ENCODE results near the gene CPNE4.

CPNE4 gene

DNA sequence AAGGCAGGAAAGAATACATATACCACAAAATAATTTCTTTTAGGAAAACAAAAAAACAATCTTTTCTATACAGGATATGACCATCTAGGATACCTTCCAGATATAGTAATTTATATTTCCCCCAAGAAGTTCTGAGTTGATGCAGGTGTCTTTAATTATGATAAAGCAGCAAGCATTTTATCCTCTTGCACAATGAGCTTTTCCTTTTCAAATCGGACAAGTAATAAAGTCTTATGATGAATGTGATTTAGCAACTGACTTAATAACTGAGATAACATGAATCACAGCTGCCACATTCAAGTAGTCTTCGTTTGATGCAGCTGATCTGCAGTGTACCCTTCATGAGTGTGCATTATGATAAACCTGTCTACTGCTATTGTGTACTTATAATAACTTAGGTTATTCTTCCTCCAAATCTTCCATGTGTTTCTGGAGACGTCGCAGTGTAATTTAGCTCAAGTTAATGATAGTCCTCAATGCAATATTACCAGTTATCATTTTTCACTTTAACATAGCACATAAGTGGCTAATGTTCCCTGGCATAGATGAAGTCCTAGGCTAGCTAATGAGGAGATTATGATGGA is 271.7 kb downstream of the CPNE4 start:
- H3K9ac ChIP-seq (ENCODE audit: low read length), result no peak overlapping the region
- H3K4me1 ChIP-seq (ENCODE audit: insufficient read depth, low read length), result no peaks in the 10 kb centered on the region
- no peak overlapping the region for H3K4me3 ChIP-seq (ENCODE audit: low read depth in 1 of 2, low read length in 2 of 2)
- no peaks in the 10 kb centered on the region for H3K27me3 ChIP-seq (ENCODE audit: control insufficient read depth in 1 of 2, insufficient read depth in 2 of 2, low read length in 2 of 2)
- H3K27ac ChIP-seq (ENCODE audit: low read depth, low read length), result no peak overlapping the region
- no peaks in the 10 kb centered on the region for H3K36me3 ChIP-seq (ENCODE audit: insufficient read depth, low read length)
- H3K9me3 ChIP-seq (ENCODE audit: low read length), result no peaks in the 10 kb centered on the region

GRCh38 chr3:131756405-131756804 is 278.4 kb downstream of the CPNE4 start:
- Histone ChIP-seq H3K9me3 (ENCODE audit: low read length) (no peaks in the 10 kb centered on the region), H3K4me1 (ENCODE audit: insufficient read depth, low read length) (no peaks in the 10 kb centered on the region), H3K27me3 (ENCODE audit: control insufficient read depth in 1 of 2, insufficient read depth in 2 of 2, low read length in 2 of 2) (no peaks in the 10 kb centered on the region), H3K27ac (ENCODE audit: low read depth, low read length) (no peak overlapping the region), H3K36me3 (ENCODE audit: insufficient read depth, low read length) (no peaks in the 10 kb centered on the region), H3K9ac (ENCODE audit: low read length) (no peak overlapping the region), H3K4me3 (ENCODE audit: low read depth in 1 of 2, low read length in 2 of 2) (no peak overlapping the region)

DNA sequence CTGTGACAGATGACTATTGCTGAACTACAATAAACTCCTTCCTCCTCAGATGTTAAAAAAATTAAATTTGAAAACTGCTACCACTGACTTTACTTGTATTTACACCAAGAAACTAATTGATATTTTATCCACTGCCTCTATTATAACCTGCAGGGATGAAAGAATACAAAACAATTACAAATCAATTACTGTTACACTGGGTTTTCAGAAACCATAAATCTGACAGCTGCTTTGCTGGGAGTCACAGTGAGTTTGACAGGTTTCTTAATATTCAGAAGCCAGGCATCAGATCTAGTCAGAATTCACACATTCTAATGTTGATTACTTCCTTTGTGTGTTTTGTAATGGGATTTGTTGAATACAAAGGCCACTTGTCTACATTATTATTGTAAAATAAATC is 279.4 kb downstream of the CPNE4 start:
- Histone ChIP-seq H3K4me3 (ENCODE audit: low read depth in 1 of 2, low read length in 2 of 2) (no peak overlapping the region), H3K4me1 (ENCODE audit: insufficient read depth, low read length) (no peaks in the 10 kb centered on the region), H3K9me3 (ENCODE audit: low read length) (no peaks in the 10 kb centered on the region), H3K27me3 (ENCODE audit: control insufficient read depth in 1 of 2, insufficient read depth in 2 of 2, low read length in 2 of 2) (no peaks in the 10 kb centered on the region), H3K27ac (ENCODE audit: low read depth, low read length) (no peak overlapping the region), H3K36me3 (ENCODE audit: insufficient read depth, low read length) (no peaks in the 10 kb centered on the region), H3K9ac (ENCODE audit: low read length) (no peak overlapping the region)

- H3K27ac ChIP-seq (ENCODE audit: low read depth, low read length), result no peak overlapping the region
- H3K36me3 ChIP-seq (ENCODE audit: insufficient read depth, low read length), result no peaks in the 10 kb centered on the region
- no peaks in the 10 kb centered on the region for H3K4me1 ChIP-seq (ENCODE audit: insufficient read depth, low read length)
- H3K27me3 ChIP-seq (ENCODE audit: control insufficient read depth in 1 of 2, insufficient read depth in 2 of 2, low read length in 2 of 2), result no peaks in the 10 kb centered on the region
- H3K9ac ChIP-seq (ENCODE audit: low read length), result no peak overlapping the region
- no peaks in the 10 kb centered on the region for H3K9me3 ChIP-seq (ENCODE audit: low read length)
- no peak overlapping the region for H3K4me3 ChIP-seq (ENCODE audit: low read depth in 1 of 2, low read length in 2 of 2)
Observed at GRCh38 chr3:131750256-131750655, 284.6 kb downstream of the CPNE4 start.

DNA sequence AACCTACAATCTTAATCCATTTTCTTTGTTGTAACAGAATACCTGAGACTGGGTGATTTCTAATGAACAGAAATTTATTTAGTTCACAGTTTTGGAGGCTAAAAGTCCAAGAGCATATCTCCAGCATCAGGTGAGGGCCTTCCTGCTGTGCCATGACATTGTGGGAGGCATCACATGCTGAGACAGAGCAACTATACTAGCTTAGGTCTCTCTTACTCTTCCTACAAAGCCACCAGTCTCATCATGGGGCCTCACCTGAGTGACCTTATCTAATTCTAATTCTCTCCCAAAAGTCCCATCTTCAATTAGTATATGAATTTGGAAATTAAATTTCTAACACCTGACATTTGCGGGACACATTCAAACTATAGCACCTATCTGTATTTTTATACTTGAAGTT is 285.0 kb downstream of the CPNE4 start:
- no peaks in the 10 kb centered on the region for H3K36me3 ChIP-seq (ENCODE audit: insufficient read depth, low read length)
- no peaks in the 10 kb centered on the region for H3K27me3 ChIP-seq (ENCODE audit: control insufficient read depth in 1 of 2, insufficient read depth in 2 of 2, low read length in 2 of 2)
- no peaks in the 10 kb centered on the region for H3K4me1 ChIP-seq (ENCODE audit: insufficient read depth, low read length)
- H3K9ac ChIP-seq (ENCODE audit: low read length), result no peak overlapping the region
- no peak overlapping the region for H3K4me3 ChIP-seq (ENCODE audit: low read depth in 1 of 2, low read length in 2 of 2)
- no peak overlapping the region for H3K27ac ChIP-seq (ENCODE audit: low read depth, low read length)
- H3K9me3 ChIP-seq (ENCODE audit: low read length), result no peaks in the 10 kb centered on the region

DNA sequence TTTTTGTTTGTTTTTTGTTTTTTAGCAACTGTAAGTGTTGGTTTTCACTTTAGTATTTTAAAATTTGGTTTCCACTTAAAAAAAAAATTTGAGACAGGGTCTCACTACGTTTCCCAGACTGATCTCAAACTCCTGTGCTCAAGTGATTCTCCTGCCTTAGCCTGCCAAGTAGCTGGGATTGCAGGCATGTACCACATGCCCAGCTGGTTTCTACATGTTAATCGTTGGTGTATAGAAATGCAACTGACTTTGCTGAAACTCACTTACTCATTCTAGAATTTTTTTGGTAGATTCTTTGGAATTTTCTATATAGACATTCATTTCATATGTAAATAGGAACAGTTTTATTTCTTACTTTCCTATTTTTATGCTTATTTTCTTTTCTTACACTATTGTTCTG is 287.3 kb downstream of the CPNE4 start:
- Histone ChIP-seq H3K36me3 (ENCODE audit: insufficient read depth, low read length) (no peaks in the 10 kb centered on the region), H3K9ac (ENCODE audit: low read length) (no peak overlapping the region), H3K9me3 (ENCODE audit: low read length) (no peaks in the 10 kb centered on the region)

GRCh38 chr3:131744765-131745164 is 290.0 kb downstream of the CPNE4 start:
- H3K9ac ChIP-seq (ENCODE audit: low read length), result no peak overlapping the region
- no peaks in the 10 kb centered on the region for H3K27me3 ChIP-seq (ENCODE audit: control insufficient read depth in 1 of 2, insufficient read depth in 2 of 2, low read length in 2 of 2)
- H3K9me3 ChIP-seq (ENCODE audit: low read length), result no peaks in the 10 kb centered on the region
- H3K27ac ChIP-seq (ENCODE audit: low read depth, low read length), result no peak overlapping the region
- no peaks in the 10 kb centered on the region for H3K36me3 ChIP-seq (ENCODE audit: insufficient read depth, low read length)
- no peak overlapping the region for H3K4me3 ChIP-seq (ENCODE audit: low read depth in 1 of 2, low read length in 2 of 2)
- no peaks in the 10 kb centered on the region for H3K4me1 ChIP-seq (ENCODE audit: insufficient read depth, low read length)

More for the DNA sequence above, 287.3 kb downstream of the CPNE4 start:
- Histone ChIP-seq H3K4me3 (ENCODE audit: low read depth in 1 of 2, low read length in 2 of 2) (no peak overlapping the region), H3K27ac (ENCODE audit: low read depth, low read length) (no peak overlapping the region), H3K27me3 (ENCODE audit: control insufficient read depth in 1 of 2, insufficient read depth in 2 of 2, low read length in 2 of 2) (no peaks in the 10 kb centered on the region), H3K4me1 (ENCODE audit: insufficient read depth, low read length) (no peaks in the 10 kb centered on the region)

- H3K27ac ChIP-seq (ENCODE audit: low read depth, low read length), result no peak overlapping the region
- no peak overlapping the region for H3K4me3 ChIP-seq (ENCODE audit: low read depth in 1 of 2, low read length in 2 of 2)
- H3K4me1 ChIP-seq (ENCODE audit: insufficient read depth, low read length), result no peaks in the 10 kb centered on the region
- H3K27me3 ChIP-seq (ENCODE audit: control insufficient read depth in 1 of 2, insufficient read depth in 2 of 2, low read length in 2 of 2), result no peaks in the 10 kb centered on the region
- H3K9ac ChIP-seq (ENCODE audit: low read length), result no peak overlapping the region
- H3K9me3 ChIP-seq (ENCODE audit: low read length), result no peaks in the 10 kb centered on the region
- no peaks in the 10 kb centered on the region for H3K36me3 ChIP-seq (ENCODE audit: insufficient read depth, low read length)
Observed at GRCh38 chr3:131743126-131743525, 291.7 kb downstream of the CPNE4 start.

- H3K9ac ChIP-seq (ENCODE audit: low read length), result no peak overlapping the region
- H3K4me1 ChIP-seq (ENCODE audit: insufficient read depth, low read length), result no peaks in the 10 kb centered on the region
- H3K4me3 ChIP-seq (ENCODE audit: low read depth in 1 of 2, low read length in 2 of 2), result no peak overlapping the region
- H3K27me3 ChIP-seq (ENCODE audit: control insufficient read depth in 1 of 2, insufficient read depth in 2 of 2, low read length in 2 of 2), result no peaks in the 10 kb centered on the region
- no peak overlapping the region for H3K27ac ChIP-seq (ENCODE audit: low read depth, low read length)
- H3K9me3 ChIP-seq (ENCODE audit: low read length), result no peaks in the 10 kb centered on the region
- H3K36me3 ChIP-seq (ENCODE audit: insufficient read depth, low read length), result no peaks in the 10 kb centered on the region
Observed at GRCh38 chr3:131739211-131739610, 295.6 kb downstream of the CPNE4 start.

DNA sequence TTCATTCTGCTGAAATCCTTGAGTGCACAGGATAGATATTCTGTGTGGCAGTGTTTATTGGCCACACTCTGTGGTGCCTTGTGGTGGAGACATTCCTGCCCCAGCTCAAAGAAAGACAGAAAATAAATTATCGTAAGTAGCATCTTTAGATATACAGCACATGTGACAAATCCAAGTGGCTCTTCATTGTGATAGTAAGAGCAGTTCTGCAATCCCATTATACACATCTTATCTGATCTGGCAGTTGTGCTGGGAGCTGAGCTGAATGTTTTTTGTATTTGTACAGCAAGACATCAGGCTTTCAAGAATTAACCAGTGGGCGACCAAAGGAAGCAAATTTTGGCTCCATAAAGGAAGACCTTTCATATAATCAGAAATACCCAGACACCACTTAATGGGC is 296.7 kb downstream of the CPNE4 start:
- Histone ChIP-seq H3K4me3 (ENCODE audit: low read depth in 1 of 2, low read length in 2 of 2) (no peak overlapping the region), H3K27me3 (ENCODE audit: control insufficient read depth in 1 of 2, insufficient read depth in 2 of 2, low read length in 2 of 2) (no peaks in the 10 kb centered on the region), H3K27ac (ENCODE audit: low read depth, low read length) (no peak overlapping the region), H3K9me3 (ENCODE audit: low read length) (no peaks in the 10 kb centered on the region), H3K36me3 (ENCODE audit: insufficient read depth, low read length) (no peaks in the 10 kb centered on the region), H3K4me1 (ENCODE audit: insufficient read depth, low read length) (no peaks in the 10 kb centered on the region), H3K9ac (ENCODE audit: low read length) (no peak overlapping the region)

- Histone ChIP-seq H3K36me3 (ENCODE audit: insufficient read depth, low read length) (no peaks in the 10 kb centered on the region), H3K9me3 (ENCODE audit: low read length) (no peaks in the 10 kb centered on the region), H3K27me3 (ENCODE audit: control insufficient read depth in 1 of 2, insufficient read depth in 2 of 2, low read length in 2 of 2) (no peaks in the 10 kb centered on the region), H3K27ac (ENCODE audit: low read depth, low read length) (no peak overlapping the region), H3K4me1 (ENCODE audit: insufficient read depth, low read length) (no peaks in the 10 kb centered on the region), H3K9ac (ENCODE audit: low read length) (no peak overlapping the region), H3K4me3 (ENCODE audit: low read depth in 1 of 2, low read length in 2 of 2) (no peak overlapping the region)
Observed at GRCh38 chr3:131735544-131735943, 299.3 kb downstream of the CPNE4 start.

DNA sequence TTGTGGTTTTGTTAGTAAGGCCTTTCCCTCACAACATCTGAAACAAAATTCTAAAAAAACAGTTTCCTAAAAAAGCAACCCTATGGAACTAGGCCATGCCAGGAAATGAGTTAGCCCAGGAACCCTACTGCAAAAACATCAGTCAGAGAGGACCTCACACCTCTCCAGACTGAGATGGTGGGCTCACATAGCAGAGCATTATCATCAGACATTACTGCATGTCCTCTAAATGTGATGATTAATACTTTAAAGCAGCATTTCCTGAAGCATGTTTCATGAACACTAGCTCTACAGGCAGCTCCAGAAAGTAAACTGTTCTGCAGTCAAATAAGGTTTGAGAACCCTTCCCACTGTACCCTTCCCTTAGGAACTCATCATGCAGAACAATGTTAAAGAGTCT is 299.7 kb downstream of the CPNE4 start:
- Histone ChIP-seq H3K4me1 (ENCODE audit: insufficient read depth, low read length) (no peaks in the 10 kb centered on the region), H3K36me3 (ENCODE audit: insufficient read depth, low read length) (no peaks in the 10 kb centered on the region), H3K9me3 (ENCODE audit: low read length) (no peaks in the 10 kb centered on the region), H3K27ac (ENCODE audit: low read depth, low read length) (no peak overlapping the region), H3K9ac (ENCODE audit: low read length) (no peak overlapping the region), H3K27me3 (ENCODE audit: control insufficient read depth in 1 of 2, insufficient read depth in 2 of 2, low read length in 2 of 2) (no peaks in the 10 kb centered on the region), H3K4me3 (ENCODE audit: low read depth in 1 of 2, low read length in 2 of 2) (no peak overlapping the region)
